A549 treated with AZD9567 at 1 μM for 4 hours (cell line): ENCODE measurements around the gene COX8C. TPM values are rescaled to one million over a fixed set of nuclear protein-coding genes. Genes with fewer than 3 reads are reported as not detected.

Source experiments
- total RNA-seq: library from RNA; stranded (reverse); fragments of 200-300 nt; extraction: Qiagen RNA extraction; gene quantifications from 5 replicates; pipeline ENCODE4 v1.2.3, GENCODE V29; 2022; ENCODE audit not compliant: insufficient read depth

Gene COX8C, protein sequence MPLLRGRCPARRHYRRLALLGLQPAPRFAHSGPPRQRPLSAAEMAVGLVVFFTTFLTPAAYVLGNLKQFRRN
- not detected in 5 replicates for total RNA-seq

DNA sequence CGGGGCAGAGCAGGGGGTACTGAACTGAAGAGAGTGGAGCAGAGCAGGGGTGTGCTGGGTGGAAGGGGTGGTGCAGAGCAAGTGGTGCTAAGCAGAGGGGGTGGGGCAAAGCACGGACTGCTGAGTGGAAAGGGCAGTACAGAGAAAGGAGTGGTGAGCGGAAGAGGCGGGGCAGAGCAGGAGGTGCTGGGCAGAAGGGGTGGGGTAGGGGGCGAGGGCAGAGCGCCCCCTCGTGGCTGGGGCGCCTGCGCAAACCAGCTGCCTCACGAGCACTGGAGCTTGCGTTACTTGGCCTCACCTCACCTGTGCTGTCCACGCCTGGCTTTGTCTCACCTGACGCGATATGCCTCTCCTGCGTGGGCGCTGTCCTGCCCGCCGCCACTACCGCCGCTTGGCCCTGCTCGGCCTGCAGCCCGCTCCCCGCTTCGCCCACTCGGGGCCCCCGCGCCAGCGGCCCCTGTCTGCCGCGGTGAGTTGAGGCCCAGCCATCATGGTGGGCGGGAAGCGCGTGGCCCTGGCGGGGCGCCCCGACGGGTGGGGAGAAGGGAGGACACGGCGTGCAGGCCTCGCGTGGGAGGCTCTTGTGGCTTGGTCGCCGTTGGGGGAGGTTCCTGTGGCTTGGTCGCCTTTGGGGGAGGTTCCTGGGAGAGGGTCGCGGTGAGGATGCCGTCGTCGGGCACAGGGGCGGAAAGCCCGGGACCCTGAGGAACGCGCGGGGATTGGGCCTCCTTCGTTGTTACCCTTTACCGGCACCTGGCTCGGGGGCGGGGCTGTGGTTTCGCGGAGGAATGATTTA, at the start of gene COX8C:
Gene COX8C (plus strand): TSS at position 257 of the 796 bp plus-strand sequence. CDS start 87 bp downstream, at position 344.

GRCh38 chr14:93332853-93333630, 13.9 kb upstream of the COX8C start, which contains the start of gene BTBD7:
TSS of gene BTBD7 (minus strand) at chr14:93333036. CDS start at chr14:93296051, 36,985 bp downstream.

Other genes with a start within 250 kb of the COX8C start
- gene ITPK1, start 231.3 kb upstream of the COX8C start, total RNA-seq = 51.4 to 64.6 TPM (median 56.4 TPM) in 5 replicates
- gene MOAP1, start 162.3 kb upstream of the COX8C start, total RNA-seq = 11.6 to 15.6 TPM (median 14.7 TPM) in 5 replicates
- 24.4 to 35.3 TPM (median 34.2 TPM) in 5 replicates for gene LYSET, start 161.9 kb upstream of the COX8C start, total RNA-seq
- gene GON7, start 140.1 kb upstream of the COX8C start, total RNA-seq = 13.3 to 16.4 TPM (median 15.8 TPM) in 5 replicates
- gene UBR7, start 139.9 kb upstream of the COX8C start, total RNA-seq = 23.6 to 38.7 TPM (median 25.9 TPM) in 5 replicates
- 10.0 to 21.1 TPM (median 12.0 TPM) in 5 replicates for gene BTBD7, start 14.1 kb upstream of the COX8C start, total RNA-seq
- 0.01 to 0.03 TPM (median 0.02 TPM) in 3 of 5 replicates, not detected in the others for gene UNC79, start 83.8 kb downstream of the COX8C start, total RNA-seq